HEK293 (cell line): ENCODE results near the gene HOXA3.

Experiments
- INSM2 ChIP-seq: fragments of 450-650 bp; formaldehyde crosslinking; IDR thresholded peaks from 2 replicates; pipeline ENCODE4 v1.5.1; 2016; ENCODE audit warnings: missing biosample characterization, missing genetic modification characterization
- KLF17 ChIP-seq: fragments of 450-650 bp; formaldehyde crosslinking; IDR thresholded peaks from 2 replicates; pipeline ENCODE4 v1.5.1; 2016; ENCODE audit warnings: missing biosample characterization, missing genetic modification characterization
- PRDM4 ChIP-seq: fragments of 450-650 bp; formaldehyde crosslinking; IDR thresholded peaks from 2 replicates; pipeline ENCODE4 v1.5.1; 2017; ENCODE audit warnings: missing biosample characterization, missing genetic modification characterization
- REPIN1 ChIP-seq: fragments of 450-650 bp; formaldehyde crosslinking; IDR thresholded peaks from 2 replicates; pipeline ENCODE4 v1.5.1; 2017; ENCODE audit warnings: missing biosample characterization, missing genetic modification characterization, low read depth
- ZBTB49 ChIP-seq: fragments of 450-650 bp; formaldehyde crosslinking; IDR thresholded peaks from 2 replicates; pipeline ENCODE4 v1.5.1; 2016; ENCODE audit warnings: missing biosample characterization, missing genetic modification characterization, low read depth
- ZNF138 ChIP-seq: fragments of 450-650 bp; formaldehyde crosslinking; IDR thresholded peaks from 2 replicates; pipeline ENCODE4 v1.5.1; 2016; ENCODE audit warnings: missing biosample characterization, missing genetic modification characterization, borderline replicate concordance
- ZNF175 ChIP-seq: fragments of 450-650 bp; formaldehyde crosslinking; IDR thresholded peaks from 2 replicates; pipeline ENCODE4 v1.5.1; 2016; ENCODE audit warnings: missing biosample characterization, missing genetic modification characterization
- ZNF18 ChIP-seq: fragments of 450-650 bp; formaldehyde crosslinking; IDR thresholded peaks from 2 replicates; pipeline ENCODE4 v1.5.1; 2016; ENCODE audit warnings: missing biosample characterization, missing genetic modification characterization
- ZNF184 ChIP-seq: fragments of 450-650 bp; IDR thresholded peaks from 2 replicates; pipeline ENCODE4 v1.5.1; 2018; ENCODE audit warnings: missing biosample characterization, mild to moderate bottlenecking, missing genetic modification characterization
- ZNF239 ChIP-seq: fragments of 450-650 bp; formaldehyde crosslinking; IDR thresholded peaks from 2 replicates; pipeline ENCODE4 v1.5.1; 2016; ENCODE audit warnings: missing biosample characterization, missing genetic modification characterization
- ZNF302 ChIP-seq: fragments of 450-650 bp; formaldehyde crosslinking; IDR thresholded peaks from 2 replicates; pipeline ENCODE4 v1.5.1; 2016; ENCODE audit warnings: missing biosample characterization, missing genetic modification characterization, low read depth
- ZNF335 ChIP-seq: fragments of 450-650 bp; formaldehyde crosslinking; conservative IDR thresholded peaks from 2 replicates; pipeline ENCODE4 v1.5.1; 2016; ENCODE audit warnings: missing biosample characterization, missing genetic modification characterization
- ZNF350 ChIP-seq: fragments of 450-650 bp; formaldehyde crosslinking; IDR thresholded peaks from 2 replicates; pipeline ENCODE4 v1.5.0; 2017; ENCODE audit warnings: missing biosample characterization, mild to moderate bottlenecking, missing genetic modification characterization
- ZNF416 ChIP-seq: fragments of 450-650 bp; formaldehyde crosslinking; IDR thresholded peaks from 2 replicates; pipeline ENCODE4 v1.5.1; 2016; ENCODE audit warnings: missing biosample characterization, missing genetic modification characterization
- ZNF501 ChIP-seq: fragments of 450-650 bp; formaldehyde crosslinking; IDR thresholded peaks from 2 replicates; pipeline ENCODE4 v1.5.1; 2016; ENCODE audit warnings: missing biosample characterization, missing genetic modification characterization
- ZNF513 ChIP-seq: fragments of 450-650 bp; IDR thresholded peaks from 2 replicates; pipeline ENCODE4 v1.5.1; 2018; ENCODE audit warnings: missing biosample characterization, missing genetic modification characterization
- ZNF514 ChIP-seq: fragments of 450-650 bp; formaldehyde crosslinking; IDR thresholded peaks from 2 replicates; pipeline ENCODE4 v1.5.1; 2016; ENCODE audit warnings: missing biosample characterization, missing genetic modification characterization
- ZNF521 ChIP-seq: fragments of 450-650 bp; formaldehyde crosslinking; IDR thresholded peaks from 2 replicates; pipeline ENCODE4 v1.5.1; 2017; ENCODE audit warnings: missing biosample characterization, mild to moderate bottlenecking, missing genetic modification characterization
- ZNF549 ChIP-seq: fragments of 450-650 bp; IDR thresholded peaks from 2 replicates; pipeline ENCODE4 v1.5.1; 2018; ENCODE audit warnings: missing biosample characterization, missing genetic modification characterization, mild to moderate bottlenecking, inconsistent platforms, moderate library complexity
- ZNF555 ChIP-seq: fragments of 450-650 bp; formaldehyde crosslinking; conservative IDR thresholded peaks from 2 replicates; pipeline ENCODE4 v1.5.1; 2017; ENCODE audit warnings: missing biosample characterization, mild to moderate bottlenecking, missing genetic modification characterization, inconsistent platforms
- ZNF560 ChIP-seq: fragments of 450-650 bp; formaldehyde crosslinking; IDR thresholded peaks from 2 replicates; pipeline ENCODE4 v1.5.1; 2017; ENCODE audit warnings: missing biosample characterization, missing genetic modification characterization, borderline replicate concordance
- ZNF629 ChIP-seq: fragments of 450-650 bp; formaldehyde crosslinking; IDR thresholded peaks from 2 replicates; pipeline ENCODE4 v1.5.1; 2017; ENCODE audit warnings: missing biosample characterization, missing genetic modification characterization
- ZNF654 ChIP-seq: fragments of 450-650 bp; formaldehyde crosslinking; IDR thresholded peaks from 2 replicates; pipeline ENCODE4 v1.5.1; 2016; ENCODE audit warnings: low read depth, missing biosample characterization, missing genetic modification characterization
- ZSCAN30 ChIP-seq: fragments of 450-650 bp; IDR thresholded peaks from 2 replicates; pipeline ENCODE4 v1.5.1; 2018; ENCODE audit warnings: missing biosample characterization, mild to moderate bottlenecking, missing genetic modification characterization, moderate library complexity
- TF ChIP-seq, protein P1 (sequence below): fragments of 450-650 bp; formaldehyde crosslinking; IDR thresholded peaks from 2 replicates; pipeline ENCODE4 v1.5.1; 2016; ENCODE audit warnings: missing biosample characterization, missing genetic modification characterization

Gene HOXA3

DNA sequence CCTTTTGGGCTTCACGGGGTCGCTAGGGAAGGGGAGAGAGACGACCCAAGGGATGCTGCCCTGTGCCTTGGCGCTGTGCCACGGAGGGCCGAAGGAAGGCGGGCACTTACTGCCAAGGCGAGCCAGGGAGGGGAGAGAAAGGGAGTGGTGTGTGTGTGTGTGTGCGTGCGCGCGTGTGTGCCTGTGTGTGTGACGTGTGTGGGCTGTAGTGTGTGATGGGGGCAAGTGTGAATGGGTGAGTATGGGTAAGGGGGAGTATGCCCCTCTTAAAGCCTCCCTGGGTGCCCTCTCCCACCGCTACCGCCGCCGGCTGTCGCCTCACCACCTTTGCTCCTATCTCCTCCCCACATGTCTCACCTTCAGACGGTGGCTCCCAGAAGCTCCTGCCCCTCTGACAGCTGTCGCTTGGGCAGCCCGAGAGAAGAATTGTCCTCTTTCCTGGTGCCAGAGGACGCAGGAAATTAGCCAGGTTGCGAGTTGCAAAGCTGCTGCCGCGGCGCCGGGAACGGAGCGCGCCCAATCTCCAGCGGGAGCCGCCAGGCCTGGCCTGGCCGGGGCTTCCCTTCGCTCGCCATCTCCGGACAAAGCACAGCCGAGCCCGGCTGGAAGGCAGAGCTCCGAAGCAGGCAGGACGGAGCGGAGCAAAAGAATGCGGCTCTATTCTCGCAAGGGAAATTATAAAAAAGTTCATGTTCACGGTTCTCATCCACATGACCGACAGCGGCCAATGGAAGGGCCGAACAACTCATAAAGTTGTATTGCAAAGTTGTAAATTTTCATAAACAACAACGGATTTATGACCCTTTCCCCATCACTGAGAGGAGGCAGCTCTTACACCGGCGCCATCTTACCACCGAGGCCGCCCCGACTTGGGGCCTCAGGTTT is at the start of gene HOXA3 (continued):
- TF ChIP-seq REPIN1 = no peak
- no peak for TF ChIP-seq INSM2 (tag by site-specific recombination)
- no peak for TF ChIP-seq ZNF549
- no peak for TF ChIP-seq ZNF138
- TF ChIP-seq, protein P1, sequence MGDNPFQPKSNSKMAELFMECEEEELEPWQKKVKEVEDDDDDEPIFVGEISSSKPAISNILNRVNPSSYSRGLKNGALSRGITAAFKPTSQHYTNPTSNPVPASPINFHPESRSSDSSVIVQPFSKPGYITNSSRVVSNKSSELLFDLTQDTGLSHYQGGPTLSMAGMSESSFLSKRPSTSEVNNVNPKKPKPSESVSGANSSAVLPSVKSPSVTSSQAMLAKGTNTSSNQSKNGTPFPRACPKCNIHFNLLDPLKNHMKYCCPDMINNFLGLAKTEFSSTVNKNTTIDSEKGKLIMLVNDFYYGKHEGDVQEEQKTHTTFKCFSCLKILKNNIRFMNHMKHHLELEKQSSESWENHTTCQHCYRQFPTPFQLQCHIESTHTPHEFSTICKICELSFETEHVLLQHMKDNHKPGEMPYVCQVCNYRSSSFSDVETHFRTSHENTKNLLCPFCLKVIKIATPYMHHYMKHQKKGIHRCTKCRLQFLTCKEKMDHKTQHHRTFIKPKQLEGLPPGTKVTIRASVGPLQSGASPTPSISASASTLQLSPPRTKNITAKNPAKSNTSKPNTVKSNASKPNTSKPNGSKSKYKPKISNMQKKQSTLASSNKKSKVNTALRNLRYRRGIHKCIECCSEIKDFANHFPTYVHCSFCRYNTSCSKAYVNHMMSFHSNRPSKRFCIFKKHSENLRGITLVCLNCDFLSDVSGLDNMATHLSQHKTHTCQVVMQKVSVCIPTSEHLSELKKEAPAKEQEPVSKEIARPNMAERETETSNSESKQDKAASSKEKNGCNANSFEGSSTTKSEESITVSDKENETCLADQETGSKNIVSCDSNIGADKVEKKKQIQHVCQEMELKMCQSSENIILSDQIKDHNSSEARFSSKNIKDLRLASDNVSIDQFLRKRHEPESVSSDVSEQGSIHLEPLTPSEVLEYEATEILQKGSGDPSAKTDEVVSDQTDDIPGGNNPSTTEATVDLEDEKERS (tag by site-specific recombination) = no peak
- TF ChIP-seq PRDM4 (tag by site-specific recombination) = peak; percentile 44
- no peak for TF ChIP-seq ZNF350
- no peak for TF ChIP-seq ZNF654 (tag by site-specific recombination)
- TF ChIP-seq ZNF521 (tag by site-specific recombination) = no peak
- TF ChIP-seq ZNF18 (tag by site-specific recombination) = peak; percentile 99
- no peak for TF ChIP-seq ZNF629
- TF ChIP-seq ZNF416 (tag by site-specific recombination) = no peak
- no peak for TF ChIP-seq ZNF513 (tag by site-specific recombination)
- 0 out of 2 replicates have a peak, but pooled peaks have one; percentile 40 for TF ChIP-seq ZNF501 (tag by site-specific recombination)
- TF ChIP-seq ZNF302 (tag by site-specific recombination) = no peak
- TF ChIP-seq ZNF560 (tag by site-specific recombination) = no peak
- no peak for TF ChIP-seq ZNF175 (tag by site-specific recombination)
- no peak for TF ChIP-seq ZBTB49 (tag by site-specific recombination)
- no peak for TF ChIP-seq ZSCAN30 (tag by site-specific recombination)
- peak; percentile 64; the same call in 1 of the 2 replicates for TF ChIP-seq KLF17 (tag by site-specific recombination)
- 0 out of 2 replicates have a peak, but pooled peaks have one; percentile 36 for TF ChIP-seq ZNF184 (tag by site-specific recombination)
- TF ChIP-seq ZNF514 = no peak
- no peak; the same call in 1 of the 2 replicates for TF ChIP-seq ZNF335 (tag by site-specific recombination)
- TF ChIP-seq ZNF555 (tag by site-specific recombination) = no peak
- no peak for TF ChIP-seq ZNF239 (tag by site-specific recombination)
